Sigmoid colon (tissue), 7 donors: ENCODE measurements around the gene NOC4L. TPM values are rescaled to one million over a fixed set of nuclear protein-coding genes. Genes with fewer than 3 reads are reported as not detected.

Experiments used
- DNase-seq: peaks from one replicate; pipeline ENCODE4 v3.0.0-alpha.2; 2019
- H3K27ac ChIP-seq, 4 donors: fragments of 200-600 bp; sonication (generic); one replicate each; pipeline ENCODE4 v1.5.1; 2016 to 2019; ENCODE audit warnings: mild to moderate bottlenecking in 1 of 4
- H3K27me3 ChIP-seq, 3 donors: fragments of 200-600 bp; sonication (generic); one replicate each; pipeline ENCODE4 v1.5.1; 2019; ENCODE audit warnings: mild to moderate bottlenecking in 1 of 3
- H3K36me3 ChIP-seq, 4 donors: fragments of 200-600 bp; sonication (generic); one replicate each; pipeline ENCODE4 v1.5.1; 2016 to 2019
- H3K4me1 ChIP-seq, 4 donors: fragments of 200-600 bp; sonication (generic); one replicate each; pipeline ENCODE4 v1.5.1; 2017 to 2019
- H3K4me3 ChIP-seq, 4 donors: fragments of 200-600 bp; sonication (generic); one replicate each; pipeline ENCODE4 v1.5.1; 2017 to 2019; ENCODE audit warnings: mild to moderate bottlenecking in 2 of 4, moderate library complexity in 1 of 4
- H3K9me3 ChIP-seq, 4 donors: fragments of 200-600 bp in 3 of 4; sonication (generic) in 3 of 4; one replicate each; pipeline versions ENCODE4 v1.5.1 to v1.6.1; 2013 to 2019
- EP300 ChIP-seq, 4 donors: sonication (generic); formaldehyde crosslinking; IDR thresholded peaks; one replicate each; pipeline ENCODE4 v1.6.1; 2017; ENCODE audit warnings: antibody characterized with exemption in 4 of 4
- POLR2A ChIP-seq, 2 donors: fragments of 450-650 bp; IDR thresholded peaks; one replicate each; pipeline ENCODE4 v1.6.1; 2016; ENCODE audit warnings: antibody characterized with exemption in 2 of 2, mild to moderate bottlenecking in 2 of 2, moderate library complexity in 2 of 2
- POLR2AphosphoS5 ChIP-seq, 4 donors: sonication (generic); formaldehyde crosslinking; IDR thresholded peaks; one replicate each; pipeline ENCODE4 v1.6.1; 2017; ENCODE audit warnings: antibody characterized with exemption in 4 of 4
- WGBS, 2 donors: extraction: QIAGEN DNeasy Blood & Tissue Kit; methylation state at CpG; one replicate each; pipeline ENCODE4 v1.1.7; 2013; 5-methylcytosine and 5-hydroxymethylcytosine counted together
- intact Hi-C: fragments of 100-400 bp; cut with DNase I; formaldehyde crosslinking; loops from one replicate; pipeline ENCODE4 v1.15.1; 2023
- polyA plus RNA-seq, 3 donors: library from polyadenylated mRNA; stranded (reverse); fragments of 200-250 nt; gene quantifications; one replicate each; pipeline ENCODE4 v1.2.3, GENCODE V29; 2013
- total RNA-seq, 4 donors: library from RNA; depleted of rRNA; stranded (reverse); fragments of >200 nt; gene quantifications; one replicate each; pipeline ENCODE4 v1.1.0, GENCODE V29; 2016
- TF ChIP-seq, protein P1 (sequence below), 4 experiments: fragments of 450-650 bp in 3 of 4; fragments of 200-600 bp in 1 of 4; IDR thresholded peaks; one replicate each; pipeline ENCODE4 v1.5.1; 2016 to 2019; ENCODE audit warnings: antibody characterized with exemption in 4 of 4, mild to moderate bottlenecking in 3 of 4, moderate library complexity in 2 of 4
- donor health status: healthy with polysubstance abuse.
- donor health status: Bipolar disorder and iron deficiency.
- donor health status: healthy.

Gene NOC4L
- total and polyA plus RNA-seq, 7 donors = 5.4 to 34.9 (median 9.4) TPM

DNA sequence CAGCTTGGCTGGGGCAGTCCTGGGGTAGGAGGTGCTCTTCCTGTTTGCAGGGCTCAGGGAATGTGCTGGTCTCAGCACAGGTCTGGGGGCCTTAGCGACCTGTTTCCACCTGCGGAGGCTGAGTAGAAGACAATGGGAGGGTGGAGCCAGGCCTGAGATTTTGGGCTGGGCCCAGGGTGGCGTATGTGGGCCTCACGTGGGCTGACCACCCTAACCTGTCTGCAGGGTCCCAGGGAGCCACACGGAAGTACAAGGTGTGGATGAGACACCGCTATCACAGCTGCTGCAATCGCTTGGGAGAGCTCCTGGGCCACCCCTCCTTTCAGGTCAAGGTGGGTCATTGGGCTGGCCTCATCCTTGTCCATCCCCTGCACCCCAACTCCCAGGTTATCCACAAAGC is 1.1 kb downstream of the NOC4L start:
- H3K4me3 ChIP-seq = peak overlapping the region in 3 of 4 donors; percentile 96 to 98 (median 97)
- peaks cover 19 to 44% (median 23%) of the 10 kb centered on the region in 4 donors for H3K36me3 ChIP-seq
- DNase-seq = no peak
- intact Hi-C loops = loop anchor here (10.0 kb wide), 1 partner anchor 349 kb away; the partner anchor contains the start of gene FBRSL1
- no peaks in the 10 kb centered on the region for H3K27me3 ChIP-seq
- H3K4me1 ChIP-seq = peaks cover 0 to 30% (median 25%) of the 10 kb centered on the region in 4 donors
- TF ChIP-seq EP300 (IDR thresholded peaks at IDR 0.05) (no peak), POLR2A (IDR thresholded peaks at IDR 0.05) (no peak), POLR2AphosphoS5 (IDR thresholded peaks at IDR 0.05) (no peak)
- TF ChIP-seq, protein P1, sequence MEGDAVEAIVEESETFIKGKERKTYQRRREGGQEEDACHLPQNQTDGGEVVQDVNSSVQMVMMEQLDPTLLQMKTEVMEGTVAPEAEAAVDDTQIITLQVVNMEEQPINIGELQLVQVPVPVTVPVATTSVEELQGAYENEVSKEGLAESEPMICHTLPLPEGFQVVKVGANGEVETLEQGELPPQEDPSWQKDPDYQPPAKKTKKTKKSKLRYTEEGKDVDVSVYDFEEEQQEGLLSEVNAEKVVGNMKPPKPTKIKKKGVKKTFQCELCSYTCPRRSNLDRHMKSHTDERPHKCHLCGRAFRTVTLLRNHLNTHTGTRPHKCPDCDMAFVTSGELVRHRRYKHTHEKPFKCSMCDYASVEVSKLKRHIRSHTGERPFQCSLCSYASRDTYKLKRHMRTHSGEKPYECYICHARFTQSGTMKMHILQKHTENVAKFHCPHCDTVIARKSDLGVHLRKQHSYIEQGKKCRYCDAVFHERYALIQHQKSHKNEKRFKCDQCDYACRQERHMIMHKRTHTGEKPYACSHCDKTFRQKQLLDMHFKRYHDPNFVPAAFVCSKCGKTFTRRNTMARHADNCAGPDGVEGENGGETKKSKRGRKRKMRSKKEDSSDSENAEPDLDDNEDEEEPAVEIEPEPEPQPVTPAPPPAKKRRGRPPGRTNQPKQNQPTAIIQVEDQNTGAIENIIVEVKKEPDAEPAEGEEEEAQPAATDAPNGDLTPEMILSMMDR (IDR thresholded peaks at IDR 0.05) = no peak
- 75 to 81% methylated on average over 7 of the region's 7 CpGs for WGBS, 2 donors
- H3K9me3 ChIP-seq = no peaks in the 10 kb centered on the region
- H3K27ac ChIP-seq = peak overlapping the region in 2 of 4 donors; percentile 89 to 93

DNA sequence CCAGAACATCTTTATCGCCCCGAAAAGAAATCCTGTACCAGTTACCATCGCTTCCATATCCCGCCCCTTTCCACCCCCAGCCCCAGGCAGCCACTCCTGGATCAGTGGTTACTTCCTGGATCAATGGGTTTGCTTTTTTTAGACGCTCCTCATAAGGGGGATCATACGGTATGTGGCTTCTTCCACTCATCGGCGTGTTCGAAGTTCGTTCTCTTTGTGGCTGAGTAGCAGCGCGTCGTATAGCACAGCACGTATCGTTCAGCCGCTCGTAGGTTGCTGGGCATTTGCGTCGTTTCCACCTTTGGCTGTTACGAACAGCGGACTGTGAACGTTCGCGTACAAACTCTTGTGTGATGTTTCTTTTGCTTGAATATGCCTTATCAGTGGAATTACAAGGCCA is 1.8 kb downstream of the NOC4L start:
- Histone ChIP-seq H3K4me1 (peaks cover 0 to 30% (median 25%) of the 10 kb centered on the region in 4 donors), H3K27ac (no peak overlapping the region), H3K9me3 (no peaks in the 10 kb centered on the region), H3K4me3 (no peak overlapping the region), H3K36me3 (peaks cover 11 to 41% (median 16%) of the 10 kb centered on the region in 4 donors), H3K27me3 (no peaks in the 10 kb centered on the region)
- no peak for DNase-seq
- WGBS, 2 donors = 97% methylated on average over 24 of the region's 24 CpGs
- TF ChIP-seq EP300 (IDR thresholded peaks at IDR 0.05) (no peak), POLR2A (IDR thresholded peaks at IDR 0.05) (no peak), POLR2AphosphoS5 (IDR thresholded peaks at IDR 0.05) (no peak)
- TF ChIP-seq, protein P1 (IDR thresholded peaks at IDR 0.05) = no peak
- intact Hi-C loops = loop anchor here (10.0 kb wide), 1 partner anchor 349 kb away; the partner anchor contains the start of gene FBRSL1

DNA sequence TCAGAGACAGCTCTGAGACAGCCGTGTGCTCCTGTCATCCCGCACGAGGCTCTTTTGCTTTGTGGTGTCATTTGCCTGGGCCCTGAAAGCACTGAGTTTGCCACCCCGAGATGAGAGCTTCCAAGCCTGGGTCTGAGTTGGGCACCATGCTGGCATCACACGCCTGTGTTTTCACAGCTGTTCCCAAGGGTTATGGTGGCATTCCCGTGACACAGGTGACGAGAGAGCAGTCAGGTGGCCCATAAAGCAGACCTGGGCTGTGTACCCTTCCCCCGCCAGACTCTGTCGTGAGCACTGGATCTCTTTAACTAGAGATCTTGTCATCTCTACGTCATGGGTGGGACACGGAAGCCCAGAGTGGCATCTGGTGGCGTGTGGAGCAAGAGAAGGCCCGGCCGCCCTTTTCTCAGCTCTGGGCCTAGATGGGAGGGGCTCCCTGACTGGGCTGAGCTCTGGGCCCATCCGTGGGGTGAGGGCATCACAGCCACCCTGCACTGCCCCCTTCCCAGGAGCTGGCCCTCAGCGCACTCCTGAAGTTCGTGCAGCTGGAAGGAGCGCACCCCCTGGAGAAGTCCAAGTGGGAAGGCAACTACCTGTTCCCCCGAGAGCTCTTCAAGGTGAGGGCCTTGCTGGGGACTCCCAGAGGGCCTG is 2.6 kb downstream of the NOC4L start:
- Histone ChIP-seq H3K9me3 (no peaks in the 10 kb centered on the region), H3K36me3 (peaks cover 11 to 41% (median 14%) of the 10 kb centered on the region in 4 donors), H3K27ac (no peak overlapping the region), H3K4me1 (peaks cover 0 to 30% (median 25%) of the 10 kb centered on the region in 4 donors), H3K4me3 (no peak overlapping the region), H3K27me3 (no peaks in the 10 kb centered on the region)
- 86 to 92% methylated on average over 19 of the region's 19 CpGs for WGBS, 2 donors
- TF ChIP-seq POLR2AphosphoS5 (IDR thresholded peaks at IDR 0.05) (no peak), EP300 (IDR thresholded peaks at IDR 0.05) (no peak), POLR2A (IDR thresholded peaks at IDR 0.05) (no peak)
- TF ChIP-seq, protein P1 (IDR thresholded peaks at IDR 0.05) = no peak
- intact Hi-C loops = loop anchor here (10.0 kb wide), 1 partner anchor 348 kb away; the partner anchor contains the start of gene FBRSL1
- peak; percentile 62 for DNase-seq

DNA sequence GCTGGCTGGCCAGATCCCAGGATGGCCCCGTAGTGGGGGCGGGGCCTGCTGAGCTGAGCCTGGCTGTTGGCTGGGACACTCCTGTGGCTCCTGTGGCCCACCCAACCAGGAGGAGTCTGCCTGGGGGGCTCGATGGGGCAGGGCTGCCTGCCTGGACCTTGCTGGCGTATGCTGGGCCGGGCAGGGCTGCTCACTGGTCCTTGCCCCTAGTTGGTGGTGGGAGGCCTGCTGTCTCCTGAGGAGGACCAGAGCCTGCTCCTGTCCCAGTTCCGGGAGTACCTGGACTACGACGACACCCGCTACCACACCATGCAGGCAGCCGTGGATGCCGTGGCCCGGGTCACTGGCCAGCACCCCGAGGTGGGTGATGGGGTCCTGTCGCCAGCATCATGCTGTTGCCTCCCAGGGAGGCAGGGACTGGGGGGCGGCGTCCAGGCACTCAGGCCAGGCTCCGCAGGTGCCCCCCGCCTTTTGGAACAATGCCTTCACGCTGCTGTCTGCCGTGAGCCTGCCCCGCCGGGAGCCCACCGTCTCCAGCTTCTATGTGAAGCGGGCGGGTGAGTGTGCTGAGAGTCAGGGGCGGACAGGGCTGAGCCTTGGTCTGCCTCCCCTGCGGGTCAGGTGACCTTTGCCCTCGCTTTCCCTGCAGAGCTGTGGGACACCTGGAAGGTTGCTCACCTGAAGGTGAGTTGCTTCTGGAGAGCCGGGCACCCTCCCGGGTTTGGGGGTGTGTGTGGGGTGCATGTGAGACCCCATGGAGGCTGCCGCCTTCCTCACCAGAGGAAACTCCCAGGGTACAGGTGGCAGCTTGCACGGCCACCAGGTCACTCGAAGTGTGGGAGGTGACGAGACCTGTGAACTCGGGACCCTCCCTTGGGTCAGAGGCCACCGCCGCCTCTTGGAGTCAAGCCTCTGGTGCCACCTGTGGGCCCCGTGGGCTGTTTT is 3.4 kb downstream of the NOC4L start:
- Histone ChIP-seq H3K27ac (no peak overlapping the region), H3K4me1 (peaks cover 0 to 24% (median 20%) of the 10 kb centered on the region in 4 donors), H3K9me3 (no peaks in the 10 kb centered on the region), H3K36me3 (peaks cover 8 to 41% (median 16%) of the 10 kb centered on the region in 4 donors), H3K27me3 (no peaks in the 10 kb centered on the region), H3K4me3 (no peak overlapping the region)
- no peak for TF ChIP-seq POLR2A (IDR thresholded peaks at IDR 0.05)
- TF ChIP-seq, protein P1 (IDR thresholded peaks at IDR 0.05) = no peak
- TF ChIP-seq POLR2AphosphoS5 (IDR thresholded peaks at IDR 0.05) = no peak
- no peak for TF ChIP-seq EP300 (IDR thresholded peaks at IDR 0.05)
- intact Hi-C loops = loop anchor here (10.0 kb wide), 1 partner anchor 347 kb away; the partner anchor contains the start of gene FBRSL1
- 92 to 93% methylated on average over 38 of the region's 38 CpGs for WGBS, 2 donors
- peak; percentile 60 for DNase-seq
